ENCODE results near the gene SLC25A21.
"Not testable (repeated sequence)": the region's sequence is repeated elsewhere in the genome, so short reads cannot be mapped to it uniquely, and the experiment has no call there.

The SLC25A21 gene

DNA sequence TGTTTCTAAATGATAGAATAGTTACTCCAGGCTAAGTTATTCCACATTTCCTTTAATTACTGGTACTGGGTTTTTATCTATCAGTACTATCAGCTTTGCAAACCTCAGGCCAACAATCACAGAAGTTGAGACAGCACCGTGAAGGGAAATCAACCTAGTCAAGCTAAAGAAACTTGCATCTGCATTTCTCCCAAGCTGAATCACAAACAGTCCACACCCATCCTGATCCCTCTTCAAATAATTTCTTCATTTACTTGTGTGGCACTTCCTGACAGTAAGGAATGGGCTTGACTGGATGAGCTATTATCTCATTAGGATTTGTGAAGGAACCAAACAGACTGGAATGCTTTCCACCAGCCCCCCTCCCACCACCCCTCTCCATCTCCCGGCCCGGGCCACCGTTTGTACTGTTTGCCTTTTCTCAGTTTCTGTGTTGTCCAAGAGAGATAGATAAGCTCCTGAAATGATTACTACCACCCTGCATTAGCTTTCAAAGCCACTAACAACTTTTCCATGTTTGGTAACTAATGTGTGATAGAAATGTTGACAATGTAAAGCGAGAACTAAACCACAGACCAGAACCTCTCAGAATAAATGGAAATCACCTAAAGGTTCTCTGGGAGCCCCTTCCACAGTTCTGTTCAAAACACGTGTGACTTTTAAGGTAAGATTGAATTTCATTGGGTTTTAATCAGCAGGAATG is 236.3 kb downstream of the SLC25A21 start:
- no peak for DNase-seq

DNA sequence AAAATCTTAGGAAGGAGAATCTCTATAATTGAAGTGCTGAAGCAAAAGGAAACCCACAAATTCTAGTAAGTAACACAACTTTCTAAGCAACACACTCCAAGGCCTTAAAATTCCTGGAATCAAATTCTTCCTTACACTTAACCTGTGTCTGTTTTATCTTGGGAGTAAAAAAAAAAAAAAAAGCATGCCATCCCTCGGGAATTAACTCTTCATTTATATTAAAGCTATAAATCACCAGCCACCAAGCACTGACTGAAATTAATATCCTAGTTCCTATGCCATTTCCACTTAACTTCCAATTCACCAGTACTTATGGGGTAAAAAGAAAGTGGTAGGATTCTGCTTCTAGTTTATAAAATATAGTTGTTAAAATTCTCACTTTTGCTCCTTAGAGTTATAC is 238.1 kb downstream of the SLC25A21 start:
- no peak for DNase-seq

DNA sequence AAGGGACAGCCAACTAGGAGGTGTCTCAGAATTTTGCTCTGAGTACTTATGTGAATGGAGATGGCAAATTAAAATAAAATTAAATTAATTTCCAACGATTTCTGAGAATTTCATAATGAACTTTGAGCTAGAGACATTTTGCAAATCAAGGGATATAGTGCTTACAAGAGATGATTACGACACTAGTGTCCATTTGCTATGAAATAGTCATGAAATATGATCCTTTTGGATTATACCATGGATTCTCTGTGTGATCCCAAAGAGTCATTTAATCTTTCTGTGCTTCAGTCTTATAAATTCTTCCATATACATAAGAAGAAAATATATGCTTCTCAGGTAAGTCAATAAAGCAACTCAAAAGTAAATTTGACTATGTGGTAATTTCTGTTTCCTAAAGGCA is 240.6 kb downstream of the SLC25A21 start:
- no peak for DNase-seq

DNA sequence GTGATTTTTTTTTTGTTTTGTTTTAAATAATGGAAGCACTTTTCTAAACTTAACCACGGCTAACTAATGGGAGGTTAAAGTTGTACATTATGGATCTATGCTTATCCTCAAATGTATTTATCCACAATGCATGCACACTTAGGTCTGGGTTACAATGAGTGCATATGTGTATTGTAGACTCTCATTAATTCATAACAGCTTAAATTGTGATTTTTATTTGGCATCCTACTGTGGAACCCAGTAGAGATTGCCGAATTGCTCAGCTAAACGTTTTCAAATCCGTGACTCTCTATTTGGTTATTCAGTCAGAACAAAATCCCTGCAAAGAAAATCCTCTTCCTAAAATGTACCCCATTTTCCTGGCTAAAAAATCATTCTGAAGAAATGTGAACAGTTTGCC is 244.0 kb downstream of the SLC25A21 start:
- DNase-seq, result no peak

DNA sequence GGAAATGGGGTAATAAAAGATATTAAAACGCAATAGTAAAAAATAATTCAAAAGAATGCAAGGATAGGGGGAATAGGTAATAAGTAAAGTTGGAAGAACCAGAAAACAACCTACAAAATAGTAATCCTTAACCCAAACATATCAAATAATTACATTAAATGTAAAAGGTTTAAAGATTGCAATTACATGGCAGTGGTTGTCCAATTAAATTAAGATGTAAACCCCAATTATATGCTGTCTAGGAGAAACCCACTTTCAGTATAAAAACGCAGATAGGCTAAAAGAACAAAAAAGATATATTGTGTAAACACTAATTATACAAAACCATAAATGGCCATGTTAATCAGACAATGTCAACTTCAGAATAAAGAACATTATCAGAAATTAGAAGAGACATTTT is 247.3 kb downstream of the SLC25A21 start:
- DNase-seq, result no peak

DNA sequence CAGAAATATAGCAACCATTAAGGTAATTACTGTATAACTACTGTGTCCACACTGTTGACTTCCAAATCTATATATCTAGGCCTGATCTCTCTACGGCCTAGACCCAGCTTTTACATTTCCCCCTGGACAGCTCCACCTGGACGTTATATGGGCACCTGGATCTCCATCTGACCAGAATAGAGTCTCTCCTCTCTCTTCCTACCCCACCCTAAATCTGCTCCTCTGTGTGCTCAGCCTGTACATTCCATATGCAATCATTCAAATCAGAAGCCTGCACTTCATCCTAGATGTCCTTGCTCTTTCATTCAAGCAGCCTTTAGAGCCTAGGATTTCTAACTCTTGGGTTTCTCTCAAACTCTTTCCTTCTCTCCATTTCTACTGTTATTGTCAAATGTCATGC is 255.7 kb downstream of the SLC25A21 start:
- DNase-seq, result no peak

DNA sequence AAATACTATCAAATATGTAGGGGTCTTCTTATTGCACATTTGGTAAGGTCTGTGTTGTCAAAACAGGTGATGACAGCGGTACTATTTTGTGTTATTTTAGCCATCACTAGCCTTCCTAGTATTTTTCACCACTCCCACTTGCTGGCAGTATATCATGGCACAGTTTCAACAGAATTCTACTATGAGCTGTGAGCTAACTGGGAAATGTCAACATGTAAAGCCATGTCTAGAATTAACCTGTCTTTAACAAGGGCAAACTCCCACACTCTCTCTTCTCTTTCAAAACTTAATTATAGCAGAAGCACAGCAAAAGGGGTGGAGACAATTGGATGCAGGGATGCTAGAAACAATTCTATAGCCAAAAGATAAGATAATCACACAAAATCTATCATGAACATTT is 257.3 kb downstream of the SLC25A21 start:
- DNase-seq, result no peak

DNA sequence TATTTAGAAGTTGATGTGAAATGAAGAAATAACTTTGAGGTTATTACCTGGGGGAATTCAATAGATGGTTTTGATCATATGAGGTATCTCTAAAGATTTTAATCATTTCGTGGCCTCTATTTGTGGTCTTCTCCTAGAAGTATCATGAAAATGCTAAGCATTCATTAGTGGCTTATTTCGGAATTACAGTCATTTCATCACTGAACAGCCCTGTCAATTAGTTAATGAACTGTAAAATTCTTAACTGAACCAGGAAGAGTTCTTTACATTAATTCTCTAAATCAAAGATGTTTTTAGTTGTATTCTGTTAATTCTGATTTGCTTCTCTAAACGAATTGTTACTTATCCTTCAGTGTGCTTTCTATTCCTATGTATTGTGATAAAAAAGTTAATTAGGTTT is 261.8 kb downstream of the SLC25A21 start:
- no peak for DNase-seq

DNA sequence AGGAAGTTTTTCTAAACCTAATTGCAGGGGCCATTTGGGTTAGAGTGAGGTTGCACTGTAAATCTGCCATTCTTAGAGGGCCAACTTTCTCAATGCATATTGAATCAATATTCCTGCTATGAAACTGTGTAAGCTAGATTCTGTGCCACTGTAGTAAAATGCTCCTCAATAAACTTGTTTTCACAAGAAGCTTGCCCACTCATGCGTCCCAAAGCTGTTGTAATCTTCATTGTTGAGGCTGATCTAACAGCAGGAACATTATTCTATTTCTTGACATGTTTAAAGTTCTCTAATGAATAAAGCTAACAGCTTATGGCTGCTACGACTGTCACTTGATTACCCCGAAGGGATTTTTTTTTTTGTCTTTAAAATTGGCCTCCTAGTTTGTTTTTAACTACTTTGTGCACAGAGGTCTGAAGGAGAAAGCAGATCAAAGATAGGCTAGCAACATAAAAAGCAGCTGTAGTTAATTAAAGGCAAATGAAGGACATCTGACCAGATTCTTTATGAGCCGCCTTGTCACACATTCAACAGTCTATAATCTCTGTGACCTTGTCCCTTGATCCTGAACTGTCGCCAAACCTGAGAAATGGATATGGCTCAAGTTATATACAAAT is 267.0 kb downstream of the SLC25A21 start:
- no peak for DNase-seq

DNA sequence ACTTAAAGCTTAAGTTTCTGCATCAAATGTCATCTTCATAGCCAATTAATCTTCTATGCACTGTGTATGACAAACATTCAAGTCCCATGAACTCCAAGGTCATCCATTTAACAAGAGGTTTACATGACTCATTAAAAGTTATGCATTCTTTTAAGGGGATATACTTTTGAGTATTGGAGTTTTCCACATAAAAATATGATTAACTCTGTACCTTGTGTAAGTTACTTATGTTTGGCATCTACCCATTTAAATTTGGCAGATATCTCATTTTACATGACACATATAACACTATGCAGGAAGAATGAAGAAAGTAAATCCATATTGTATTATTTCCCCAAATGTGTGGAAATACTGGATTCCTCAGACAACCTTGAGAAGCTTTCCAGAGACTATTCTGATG is 270.5 kb downstream of the SLC25A21 start:
- DNase-seq, result no peak

DNA sequence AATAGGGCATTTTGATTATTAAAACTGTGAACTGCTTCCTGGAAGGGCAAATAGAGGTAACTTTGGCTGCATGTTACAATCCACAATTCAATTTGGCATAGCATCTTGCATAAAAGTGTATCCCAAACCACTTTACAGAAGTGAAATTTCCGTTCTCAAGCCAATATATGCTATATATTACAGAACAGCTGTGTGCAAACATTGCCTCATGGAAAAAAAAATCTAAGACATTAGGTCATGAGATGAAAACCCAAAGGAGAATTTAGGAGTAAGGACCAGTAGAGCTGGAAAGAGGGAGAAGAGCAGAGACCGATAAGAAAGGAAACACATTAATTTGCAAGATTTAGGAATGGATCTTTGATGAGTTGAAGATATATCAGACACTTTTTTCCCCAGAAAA is 271.6 kb downstream of the SLC25A21 start:
- no peak for DNase-seq

DNA sequence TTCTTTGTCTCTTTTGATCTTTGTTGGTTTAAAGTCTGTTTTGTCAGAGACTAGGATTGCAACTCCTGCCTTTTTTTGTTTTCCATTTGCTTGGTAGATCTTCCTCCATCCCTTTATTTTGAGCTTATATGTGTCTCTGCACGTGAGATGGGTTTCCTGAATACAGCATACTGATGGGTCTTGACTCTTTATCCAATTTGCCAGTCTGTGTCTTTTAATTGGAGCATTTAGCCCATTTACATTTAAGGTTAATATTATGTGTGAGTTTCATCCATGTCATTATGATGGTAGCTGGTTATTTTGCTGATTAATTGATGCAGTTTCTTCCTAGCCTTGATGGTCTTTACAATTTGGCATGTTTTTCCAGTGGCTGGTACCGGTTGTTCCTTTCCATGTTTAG is 276.1 kb downstream of the SLC25A21 start:
- DNase-seq, result not testable (repeated sequence)

DNA sequence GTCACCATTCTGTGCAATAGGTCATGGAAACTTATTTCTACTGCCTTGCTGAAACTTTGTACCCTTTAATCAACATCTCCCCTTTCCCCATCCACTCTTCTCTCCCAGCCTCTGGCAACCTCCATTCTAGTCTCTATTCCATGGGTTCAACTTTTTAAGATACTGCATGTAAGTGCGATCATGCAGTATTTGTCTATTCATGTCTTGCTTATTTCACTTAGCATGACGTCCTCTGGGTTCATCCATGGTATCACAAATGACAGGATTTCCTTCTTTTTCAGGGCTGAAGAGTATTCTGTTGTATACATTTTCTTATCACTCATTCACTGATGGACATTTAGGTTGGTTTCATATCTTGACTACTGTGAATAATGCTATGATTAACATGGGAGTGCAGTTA is 288.4 kb downstream of the SLC25A21 start:
- DNase-seq, result no peak

DNA sequence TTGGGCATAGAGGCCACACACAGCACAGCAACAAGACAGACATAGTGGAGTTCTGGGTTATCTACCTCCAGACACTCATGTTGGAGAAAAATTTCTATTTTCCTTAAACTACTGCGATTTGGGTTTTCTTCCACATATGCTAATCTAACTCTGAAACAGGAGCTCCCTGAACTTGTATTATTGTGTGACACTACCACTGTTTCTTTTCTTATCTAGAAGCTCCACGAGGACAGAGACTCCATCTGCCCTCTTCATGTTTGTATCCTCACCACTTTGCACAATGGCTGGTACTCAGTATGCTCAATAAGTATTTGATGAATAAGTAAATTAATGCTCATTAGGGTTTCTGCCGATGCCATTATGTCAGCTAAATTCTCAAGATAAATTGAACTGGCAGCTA is 292.1 kb downstream of the SLC25A21 start:
- no peak for DNase-seq

DNA sequence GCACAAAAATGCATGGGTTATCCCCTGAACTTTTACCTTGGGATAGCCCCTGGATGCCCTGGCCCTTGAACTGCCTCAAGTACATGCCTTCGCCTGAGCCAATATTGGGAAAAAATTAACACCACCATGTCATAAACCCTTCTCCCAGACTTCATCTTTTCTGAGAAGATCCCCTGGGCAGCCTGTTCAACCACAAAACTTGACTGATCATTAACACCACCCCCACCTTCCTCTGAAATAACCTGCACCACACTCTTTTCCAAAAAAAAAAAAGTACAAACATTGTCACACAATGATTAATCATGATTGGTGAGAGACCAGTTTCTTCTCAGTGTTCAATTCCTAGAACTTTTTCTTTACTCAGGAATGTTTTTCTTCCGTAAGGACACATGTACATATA is 292.8 kb downstream of the SLC25A21 start:
- no peak for DNase-seq

DNA sequence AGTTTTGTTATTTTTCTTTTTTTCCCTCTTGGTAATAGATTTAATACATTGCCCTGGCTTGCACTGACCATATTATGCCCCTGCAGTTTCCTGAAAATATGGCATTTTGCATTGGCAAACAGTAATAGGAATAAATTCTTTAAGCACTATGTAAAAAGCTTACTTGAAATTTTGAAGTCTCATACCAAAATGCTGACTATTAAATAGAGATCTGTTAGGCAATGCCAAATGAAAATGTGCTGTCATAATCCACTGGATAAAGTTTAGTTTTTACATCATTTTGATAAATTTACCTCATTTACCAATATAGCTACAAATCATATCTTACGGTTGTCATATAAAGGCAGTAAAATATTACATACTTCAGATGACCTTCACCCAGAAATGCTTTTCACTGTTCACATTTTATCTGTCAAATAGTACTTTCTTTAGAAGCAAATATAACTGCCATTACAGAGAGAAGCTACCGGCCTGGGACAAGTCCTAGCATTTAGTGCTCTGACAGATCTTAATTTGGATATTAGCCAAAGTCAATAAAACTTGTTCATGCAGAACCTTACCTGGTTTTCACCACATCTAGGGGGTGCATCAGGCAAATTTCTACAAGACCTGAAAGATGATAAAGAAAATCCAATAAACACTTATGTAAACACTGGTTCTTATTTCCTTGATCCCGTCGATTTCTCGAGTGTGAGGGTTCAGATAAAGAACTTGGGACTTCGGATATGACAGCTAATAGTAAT is 297.8 kb downstream of the SLC25A21 start:
- DNase-seq, result no peak

DNA sequence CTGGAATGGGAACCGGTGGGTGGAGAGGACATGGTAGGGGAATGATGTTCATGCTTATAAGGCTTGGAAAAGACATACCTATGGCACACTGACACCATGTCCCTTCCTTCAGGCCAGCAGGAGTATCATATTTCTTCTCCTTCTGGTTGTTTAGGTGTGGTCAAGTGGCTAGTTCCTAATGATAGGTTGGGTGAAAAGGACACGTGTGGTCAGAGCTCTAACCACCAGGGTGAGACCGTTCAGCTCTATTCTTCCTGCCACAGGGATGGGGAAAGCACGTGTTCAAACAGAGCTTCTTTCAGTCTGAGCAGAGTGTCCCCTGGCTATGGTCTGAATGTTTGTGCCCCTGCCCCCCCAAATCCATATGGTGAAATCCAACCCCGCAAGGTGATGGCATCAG is 301.6 kb downstream of the SLC25A21 start:
- DNase-seq, result no peak

DNA sequence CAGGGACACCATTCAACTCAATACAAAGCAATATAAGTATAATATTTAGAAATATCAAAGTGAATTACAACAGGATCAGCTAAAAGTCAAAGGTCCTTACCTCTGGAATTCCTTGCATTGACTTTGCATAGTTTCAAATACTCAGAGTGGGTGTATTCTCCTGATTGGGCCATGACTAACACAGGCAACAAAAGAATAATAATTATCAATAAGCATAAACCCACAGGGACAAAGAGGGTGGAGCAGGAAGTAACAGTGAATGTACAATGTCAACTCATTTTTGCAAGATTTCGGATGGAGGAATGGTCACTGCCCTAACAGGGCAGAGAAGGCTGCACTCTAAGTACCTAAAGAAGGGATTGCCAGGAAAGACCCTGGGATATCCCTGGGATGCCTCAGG is 303.3 kb downstream of the SLC25A21 start:
- DNase-seq, result no peak

DNA sequence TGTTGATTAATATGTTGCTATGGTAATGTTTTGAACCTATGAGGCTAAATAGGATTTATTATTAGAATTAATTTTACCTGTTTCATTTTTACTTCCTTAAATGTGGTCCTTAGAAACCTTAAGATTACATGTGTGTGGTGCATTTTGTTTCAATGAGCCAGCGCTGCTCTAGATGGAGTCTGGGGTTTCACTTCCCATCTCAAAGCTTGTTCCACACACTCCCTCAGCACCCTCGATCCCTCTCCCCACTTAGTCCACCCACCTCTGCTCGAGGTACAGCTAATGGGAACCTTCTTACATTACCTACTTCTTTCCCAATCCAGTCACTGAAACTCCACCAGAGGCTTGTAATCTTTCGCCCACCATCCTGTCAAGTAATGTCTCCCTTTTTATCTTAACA is 305.5 kb downstream of the SLC25A21 start:
- DNase-seq, result no peak

DNA sequence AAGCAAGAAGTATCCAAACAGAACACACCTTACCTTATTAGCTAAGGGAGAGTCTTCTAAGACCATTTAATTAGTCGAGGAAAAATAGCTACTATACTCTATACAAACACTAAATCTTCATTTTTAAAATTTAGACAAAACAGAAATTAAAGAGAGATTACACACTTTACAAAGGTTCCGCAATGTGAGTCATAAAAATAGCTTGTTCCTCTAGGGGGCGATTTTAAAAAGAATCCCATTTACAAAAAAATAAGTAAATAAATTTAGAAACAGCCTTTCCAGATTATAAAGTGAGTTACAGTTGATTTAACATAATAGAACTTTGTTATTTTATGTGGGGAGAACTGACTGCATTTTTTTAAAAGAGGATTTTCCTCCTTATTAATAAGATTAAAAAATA is 309.1 kb downstream of the SLC25A21 start:
- no peak for DNase-seq

DNA sequence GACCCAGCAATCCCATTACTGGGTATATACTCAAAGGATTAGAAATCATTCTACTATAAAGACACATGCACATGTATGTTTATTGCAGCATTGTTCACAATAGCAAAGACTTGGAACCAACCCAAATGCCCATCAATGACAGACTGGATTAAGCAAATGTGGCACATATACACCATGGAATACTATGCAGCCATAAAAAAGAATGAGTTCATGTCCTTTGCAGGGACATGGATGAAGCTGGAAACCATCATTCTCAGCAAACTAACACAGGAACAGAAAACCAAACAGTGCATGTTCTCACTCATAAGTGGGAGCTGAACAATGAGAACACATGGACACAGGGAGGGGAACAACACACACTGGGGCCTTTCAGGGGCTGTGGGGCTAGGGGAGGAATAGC is 310.2 kb downstream of the SLC25A21 start:
- not testable (repeated sequence) for DNase-seq

DNA sequence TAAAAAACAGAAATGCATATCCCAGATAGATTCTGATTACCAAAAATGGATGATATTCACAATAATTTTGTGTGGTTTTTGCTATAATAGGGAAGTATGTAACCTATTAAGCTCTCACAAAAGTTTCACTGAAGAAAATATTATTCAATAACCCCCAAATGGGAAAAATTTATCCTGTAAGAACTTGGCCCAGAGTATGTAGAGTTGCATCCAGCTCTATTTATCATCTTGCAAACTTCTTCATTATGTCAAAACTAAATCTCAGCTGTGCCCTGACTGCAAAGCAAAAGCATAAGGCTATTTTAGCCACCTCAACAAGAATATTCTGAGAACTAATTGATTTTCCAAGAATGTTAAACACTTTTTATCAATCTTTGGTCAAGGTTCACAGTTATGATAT is 311.6 kb downstream of the SLC25A21 start:
- DNase-seq, result no peak

DNA sequence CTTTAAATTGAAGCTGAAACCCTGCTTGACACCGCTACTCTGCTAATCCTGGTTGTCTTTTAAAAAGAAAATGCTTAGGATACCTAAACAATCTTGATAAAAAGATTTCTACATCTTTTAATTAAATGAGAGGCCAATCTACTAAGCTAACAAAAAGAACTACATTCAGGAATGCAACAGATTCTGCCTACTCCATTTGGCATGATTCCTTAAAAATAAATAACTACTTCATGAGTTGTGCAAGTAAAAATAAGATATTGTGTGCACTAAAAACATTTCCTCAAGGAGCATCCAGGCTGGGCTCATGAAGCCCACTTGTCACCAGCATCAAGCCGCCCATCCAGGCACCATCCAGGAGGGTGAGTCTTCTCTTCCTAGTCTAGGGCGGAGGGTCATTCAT is 313.3 kb downstream of the SLC25A21 start:
- DNase-seq, result no peak

DNA sequence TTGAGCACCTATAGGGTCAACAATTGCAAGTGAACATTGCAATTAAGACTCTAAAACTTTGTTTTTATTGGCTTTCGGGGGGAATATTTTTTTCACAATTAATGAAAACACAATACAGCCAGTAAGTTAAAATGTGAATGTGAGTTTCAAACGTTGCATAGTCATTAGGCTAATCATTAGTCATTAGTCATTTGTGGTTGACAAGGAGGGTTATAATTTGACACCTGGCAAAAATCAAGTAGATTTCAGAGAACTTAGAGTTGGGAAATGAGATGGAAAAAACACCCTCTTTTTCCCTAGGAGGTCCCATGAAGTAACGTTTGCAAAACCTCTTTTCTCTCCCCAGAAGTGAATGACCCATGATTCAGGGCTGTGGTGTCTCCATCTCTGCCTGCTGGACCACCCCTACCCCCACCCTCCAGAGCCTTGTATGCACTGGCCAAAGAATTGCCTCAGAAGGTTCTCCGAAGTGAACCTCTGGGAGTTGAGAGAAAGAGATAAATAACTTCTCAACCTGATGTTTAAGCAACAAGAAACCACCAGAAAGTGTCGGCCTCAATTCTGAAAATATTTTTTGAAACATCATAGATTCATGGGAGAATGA is 314.5 kb downstream of the SLC25A21 start:
- DNase-seq, result no peak
